GM21528 (cell line): ENCODE data around the gene HSPA1A.
A peak's percentile ranks its signal among the peaks of the same experiment; 100 is the strongest.

ENCODE experiments used
- ATAC-seq: cut with Tn5 transposase; IDR thresholded peaks from one replicate; pipeline ENCODE4 v1.9.1; 2021; ENCODE audit warnings: mild to moderate bottlenecking, moderate library complexity; ENCODE audit not compliant: unreplicated experiment, low FRiP score

HSPA1A gene

DNA sequence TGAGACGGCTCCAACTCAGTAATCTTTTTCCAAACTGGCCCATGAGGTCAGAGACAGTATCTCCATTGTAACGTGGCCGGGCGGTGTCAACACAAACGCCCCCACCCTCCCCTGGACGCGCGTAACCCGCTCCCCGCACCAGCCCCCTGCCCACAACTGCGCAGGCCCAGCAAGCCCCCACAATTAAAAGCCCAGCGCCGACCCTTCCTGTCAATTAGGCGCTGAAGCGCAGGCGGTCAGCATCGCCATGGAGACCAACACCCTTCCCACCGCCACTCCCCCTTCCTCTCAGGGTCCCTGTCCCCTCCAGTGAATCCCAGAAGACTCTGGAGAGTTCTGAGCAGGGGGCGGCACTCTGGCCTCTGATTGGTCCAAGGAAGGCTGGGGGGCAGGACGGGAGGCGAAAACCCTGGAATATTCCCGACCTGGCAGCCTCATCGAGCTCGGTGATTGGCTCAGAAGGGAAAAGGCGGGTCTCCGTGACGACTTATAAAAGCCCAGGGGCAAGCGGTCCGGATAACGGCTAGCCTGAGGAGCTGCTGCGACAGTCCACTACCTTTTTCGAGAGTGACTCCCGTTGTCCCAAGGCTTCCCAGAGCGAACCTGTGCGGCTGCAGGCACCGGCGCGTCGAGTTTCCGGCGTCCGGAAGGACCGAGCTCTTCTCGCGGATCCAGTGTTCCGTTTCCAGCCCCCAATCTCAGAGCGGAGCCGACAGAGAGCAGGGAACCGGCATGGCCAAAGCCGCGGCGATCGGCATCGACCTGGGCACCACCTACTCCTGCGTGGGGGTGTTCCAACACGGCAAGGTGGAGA lies at the start of gene HSPA1A, which contains the start of gene HSPA1L:
Gene HSPA1A, plus strand, starts transcription at position 519 of the 814 bp plus-strand sequence. Its CDS starts 214 bp downstream, at position 733.
Gene HSPA1L, minus strand, starts transcription at position 259 of the 814 bp plus-strand sequence. CDS start 3,311 bp downstream, outside the sequence.
- no peak for ATAC-seq

- no peak for ATAC-seq
Observed at GRCh38 chr6:31765559-31765909, 49.8 kb upstream of the HSPA1A start.

GRCh38 chr6:31765910-31766794 lies 49.2 kb upstream of the HSPA1A start:
- no peak for ATAC-seq

GRCh38 chr6:31767096-31767645 lies 48.2 kb upstream of the HSPA1A start:
- ATAC-seq: no peak

- no peak for ATAC-seq
Observed at GRCh38 chr6:31768363-31769257, 46.7 kb upstream of the HSPA1A start.

DNA sequence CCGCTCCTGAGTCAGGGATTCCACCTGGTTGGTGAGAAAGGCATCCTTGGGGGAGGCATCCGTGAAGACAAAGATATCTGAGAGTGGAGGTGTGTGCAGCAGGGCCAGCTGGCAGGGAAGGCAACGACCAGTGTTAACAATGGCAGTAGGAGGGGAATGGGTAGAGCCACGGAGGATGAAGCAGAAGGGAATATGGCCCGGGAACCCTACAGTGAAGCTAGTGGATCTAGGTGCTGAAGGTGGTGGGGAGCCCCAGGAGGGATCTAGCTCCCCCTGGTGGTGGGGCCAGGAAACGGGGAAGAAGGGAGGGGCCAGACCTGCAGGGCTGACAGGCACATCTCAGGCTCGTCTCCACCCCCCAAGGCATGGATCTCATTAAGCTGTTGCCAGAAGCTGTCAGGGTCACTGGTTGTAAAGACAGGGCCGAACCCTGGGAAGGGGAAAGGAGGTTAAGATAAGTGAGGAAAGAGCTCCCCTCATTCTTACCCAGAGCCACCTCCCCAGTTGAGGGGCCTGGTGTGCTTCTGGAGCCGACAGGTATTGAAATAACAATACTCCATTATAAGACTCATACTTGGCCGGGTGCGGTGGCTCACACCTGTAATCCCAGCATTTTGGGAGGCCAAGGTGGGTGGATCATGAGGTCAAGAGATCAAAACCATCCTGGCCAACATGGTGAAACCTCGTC lies 45.5 kb upstream of the HSPA1A start:
- ATAC-seq: no peak

DNA sequence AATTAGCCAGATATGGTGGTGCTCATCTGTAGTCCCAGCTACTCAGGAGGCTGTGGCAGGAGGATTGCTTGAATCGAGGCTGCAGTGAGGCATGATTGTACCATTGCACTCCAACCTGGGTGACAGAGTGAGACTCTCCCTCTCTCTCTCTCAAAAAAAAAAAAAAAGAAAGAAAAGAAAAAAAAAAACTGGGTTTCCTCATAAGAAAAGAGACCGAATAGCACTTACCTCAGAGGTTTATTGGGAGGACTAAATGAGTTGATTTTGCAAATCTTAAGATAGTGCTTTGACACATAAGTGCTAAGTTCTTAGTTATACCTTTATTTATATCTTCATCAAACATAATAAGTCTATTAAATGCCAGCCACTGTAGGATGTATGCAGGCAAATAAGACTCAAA lies 44.5 kb upstream of the HSPA1A start:
- ATAC-seq: no peak

- no peak for ATAC-seq
Observed at GRCh38 chr6:31771992-31772358, 43.4 kb upstream of the HSPA1A start.

DNA sequence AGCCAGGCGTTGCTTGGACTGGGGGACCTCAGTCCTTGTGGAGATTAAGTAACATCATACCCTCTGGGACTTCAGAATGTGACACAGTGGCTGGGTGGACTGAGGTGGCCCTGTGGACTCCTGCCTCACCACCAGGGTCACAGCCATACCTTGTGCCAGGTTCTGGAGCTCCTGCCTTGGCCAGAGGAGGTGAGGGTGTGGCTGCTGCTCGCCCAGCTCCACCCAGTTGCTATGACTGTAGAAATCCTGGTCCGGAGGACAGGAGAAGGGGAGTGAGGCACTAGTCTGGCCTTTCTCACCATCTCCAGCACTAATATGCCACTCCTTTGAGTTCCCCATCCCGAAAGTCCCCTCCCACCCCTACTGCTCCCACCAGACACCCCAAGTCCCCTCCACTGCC lies 40.2 kb upstream of the HSPA1A start:
- no peak for ATAC-seq

DNA sequence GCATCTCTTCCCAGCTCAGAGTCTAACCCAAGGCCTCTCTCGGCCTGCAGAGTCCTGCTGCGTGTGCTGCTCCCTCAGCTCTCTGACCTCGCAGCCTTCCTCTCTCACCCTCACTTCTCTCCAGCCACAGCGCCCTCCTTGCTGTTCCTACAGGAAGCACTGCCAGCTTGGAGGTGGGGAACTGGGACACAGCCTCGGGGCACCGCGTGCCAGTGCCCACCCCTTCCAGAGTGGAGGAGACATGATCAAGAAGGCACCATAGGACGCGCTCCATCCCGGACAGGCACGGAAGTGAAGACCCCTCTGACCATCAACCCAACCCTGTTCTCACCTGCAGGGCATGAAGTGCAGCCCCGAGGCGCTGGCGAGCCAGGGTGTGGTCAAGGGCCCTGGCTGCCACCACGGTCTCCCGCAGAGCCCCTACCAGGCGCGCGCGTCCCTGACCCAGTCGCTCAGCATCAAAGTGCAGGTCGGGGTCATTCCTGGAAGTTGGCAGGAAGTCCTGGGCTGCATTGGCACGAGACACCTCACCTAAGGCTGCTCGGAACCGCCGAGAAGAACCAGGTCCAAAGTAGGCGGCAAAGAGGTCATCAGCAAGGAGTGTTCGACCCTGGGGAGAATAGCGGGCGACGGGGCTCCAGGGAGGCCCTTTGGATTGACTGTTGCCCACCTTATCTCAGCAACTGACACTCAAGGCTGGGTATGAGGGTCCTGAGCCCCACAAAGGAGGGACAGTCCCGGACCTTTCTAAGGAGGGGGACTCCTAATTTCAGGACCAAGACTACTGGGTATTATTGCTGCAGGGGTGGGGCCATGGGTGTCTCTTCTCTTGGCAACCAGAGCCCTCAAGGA lies 39.5 kb upstream of the HSPA1A start:
- no peak for ATAC-seq

GRCh38 chr6:31776485-31776988 lies 38.8 kb upstream of the HSPA1A start:
- ATAC-seq: no peak

- peak; percentile 55 for ATAC-seq
Observed at GRCh38 chr6:31776989-31777666, 38.2 kb upstream of the HSPA1A start, which contains the start of gene VWA7. Gene VWA7, minus strand, starts transcription at chr6:31777328. Its CDS starts 549 bp downstream, at chr6:31776779.

- no peak for ATAC-seq
Observed at GRCh38 chr6:31777667-31778050, 37.7 kb upstream of the HSPA1A start.

DNA sequence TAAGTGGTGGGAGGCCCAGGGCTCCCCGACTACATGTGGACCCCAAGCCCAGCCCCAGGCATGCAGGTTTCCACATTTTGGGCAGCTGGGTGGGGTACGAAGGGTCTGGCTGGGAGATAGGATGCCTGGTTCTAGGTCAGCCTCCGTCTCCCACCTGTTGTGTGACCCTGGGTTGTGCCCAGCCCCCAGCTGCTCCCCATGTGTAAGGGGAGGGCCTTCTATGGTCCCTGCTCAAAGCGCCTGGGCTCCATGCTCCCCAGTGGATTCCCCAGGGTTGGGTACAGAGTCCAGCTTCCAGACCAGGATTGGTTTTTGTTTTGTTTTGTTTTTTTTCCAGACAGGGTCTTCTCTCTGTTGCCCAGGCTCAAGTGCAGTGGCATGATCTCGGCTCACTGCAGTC lies 37.1 kb upstream of the HSPA1A start:
- ATAC-seq: no peak

DNA sequence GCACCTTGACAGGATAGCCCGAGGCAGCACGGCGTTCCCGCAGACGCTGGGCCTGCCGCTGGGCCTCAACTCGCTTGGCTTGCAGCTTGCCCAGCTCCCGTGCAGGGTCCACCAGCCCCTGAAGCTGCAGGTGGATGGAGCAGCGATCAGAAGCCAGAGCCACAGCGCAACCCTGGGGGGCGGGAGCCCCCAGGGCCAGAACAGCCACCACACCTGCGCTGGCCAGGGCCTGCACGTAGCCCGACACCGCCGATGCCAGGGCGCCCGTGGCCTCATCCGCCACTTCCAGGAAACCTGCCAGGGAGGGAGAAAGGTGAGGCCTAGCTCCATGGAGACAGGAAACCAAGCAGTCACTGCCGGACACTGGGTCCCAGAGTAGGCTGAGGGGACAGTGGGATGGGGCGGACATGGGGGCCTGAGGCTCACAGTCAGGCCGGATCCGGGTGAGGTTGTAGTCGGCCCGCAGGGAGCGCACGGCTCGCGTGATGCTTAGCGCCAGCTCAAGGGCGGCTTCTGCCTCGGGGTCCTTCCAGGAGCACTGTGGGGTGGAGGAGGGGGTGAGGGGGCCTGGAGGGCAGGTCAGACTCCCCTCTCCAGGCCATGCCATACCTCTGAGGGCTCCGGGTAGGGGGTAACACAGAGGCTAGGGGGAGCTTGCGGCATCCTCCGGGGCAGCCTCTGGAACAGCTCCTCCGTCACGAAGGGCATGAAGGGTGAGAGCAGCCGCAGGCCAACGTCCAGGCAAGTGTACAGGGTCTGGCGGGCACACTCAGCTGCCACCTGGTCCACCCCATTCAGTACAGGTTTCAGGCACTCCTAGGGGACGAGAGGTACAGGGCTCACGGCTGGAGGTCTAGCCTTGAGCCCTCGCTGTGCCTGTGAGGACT lies 36.1 kb upstream of the HSPA1A start:
- no peak for ATAC-seq

DNA sequence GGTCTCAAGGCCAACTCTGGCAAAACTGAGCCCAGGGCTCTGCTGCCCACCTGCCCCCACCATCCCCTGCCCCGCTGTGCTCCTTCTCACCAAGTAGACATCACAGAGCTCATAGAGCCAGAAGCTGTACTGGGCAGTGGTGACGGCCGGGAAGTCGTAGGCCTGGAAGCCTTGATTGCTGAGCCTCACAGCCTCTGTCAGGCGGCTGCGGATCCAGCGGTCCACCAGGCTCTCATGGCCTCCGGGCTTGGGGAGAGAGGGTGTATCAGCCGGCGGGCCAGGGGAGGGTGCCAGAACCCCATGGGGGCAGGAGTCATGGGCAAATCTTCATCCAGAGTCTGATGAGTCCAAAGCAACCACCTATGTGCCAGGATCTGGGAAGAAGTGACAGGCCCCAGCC lies 35.4 kb upstream of the HSPA1A start:
- ATAC-seq: no peak
